Measurements from ENCODE around the gene SPRED3. TPM values are rescaled to one million over a fixed set of nuclear protein-coding genes. Genes with fewer than 3 reads are reported as not detected.

SPRED3 gene
- total RNA-seq, 4 donors from 2014 or later, result 0.22 to 1.1 TPM; not detected in 2

GRCh38 chr19:38417544-38418506 lies 29.3 kb downstream of the SPRED3 start:
- TF ChIP-seq CTCF (IDR thresholded peaks at IDR 0.05; ENCODE audit: low read depth), result no peak

DNA sequence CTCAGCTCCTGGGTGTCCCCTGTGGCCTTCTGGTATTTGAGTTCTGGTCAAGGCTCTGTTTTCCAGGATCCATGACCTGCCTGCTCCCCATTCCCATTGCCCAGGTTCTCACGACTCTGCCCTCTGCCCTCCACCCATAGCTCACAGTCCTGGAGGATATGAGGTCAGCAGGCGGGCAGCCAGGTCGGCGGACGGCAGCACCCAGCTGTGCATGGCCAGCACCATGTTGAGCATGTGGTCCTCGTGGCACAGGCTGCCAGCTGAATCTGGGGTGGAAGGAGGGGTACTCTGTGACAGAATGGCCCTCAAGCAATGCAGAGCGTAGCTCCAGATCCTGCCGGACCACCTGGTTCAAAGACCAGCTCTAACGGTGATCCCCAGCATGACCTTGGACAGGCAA lies 32.4 kb downstream of the SPRED3 start:
- no peak for TF ChIP-seq CTCF (IDR thresholded peaks at IDR 0.05; ENCODE audit: low read depth)

DNA sequence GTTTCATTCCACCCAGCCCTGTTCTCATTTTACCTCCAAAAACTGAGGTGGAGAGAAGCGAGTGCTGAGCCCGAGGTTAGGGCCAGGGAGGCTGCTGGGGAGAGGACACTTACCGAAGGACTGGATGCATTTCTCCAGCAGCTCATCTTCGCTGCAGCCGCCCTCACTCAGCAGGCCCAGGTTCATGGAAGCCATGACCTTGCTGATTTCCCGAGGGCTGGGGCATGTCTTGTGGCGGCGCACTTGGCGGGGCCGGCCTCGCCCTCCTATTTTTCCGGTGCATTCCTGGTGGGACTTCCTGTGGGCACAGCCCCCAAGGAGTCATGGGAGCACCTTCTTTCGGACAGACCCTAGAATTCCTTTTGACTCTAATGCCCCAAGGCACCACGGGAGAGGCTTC lies 33.4 kb downstream of the SPRED3 start:
- no peak for TF ChIP-seq CTCF (IDR thresholded peaks at IDR 0.05; ENCODE audit: low read depth)

- TF ChIP-seq CTCF (IDR thresholded peaks at IDR 0.05; ENCODE audit: low read depth), result no peak
These were observed 33.9 kb downstream of the SPRED3 start for GRCh38 chr19:38422438-38422837.

- no peak for TF ChIP-seq CTCF (IDR thresholded peaks at IDR 0.05; ENCODE audit: low read depth)
These were observed 35.8 kb downstream of the SPRED3 start for GRCh38 chr19:38424272-38424671.

DNA sequence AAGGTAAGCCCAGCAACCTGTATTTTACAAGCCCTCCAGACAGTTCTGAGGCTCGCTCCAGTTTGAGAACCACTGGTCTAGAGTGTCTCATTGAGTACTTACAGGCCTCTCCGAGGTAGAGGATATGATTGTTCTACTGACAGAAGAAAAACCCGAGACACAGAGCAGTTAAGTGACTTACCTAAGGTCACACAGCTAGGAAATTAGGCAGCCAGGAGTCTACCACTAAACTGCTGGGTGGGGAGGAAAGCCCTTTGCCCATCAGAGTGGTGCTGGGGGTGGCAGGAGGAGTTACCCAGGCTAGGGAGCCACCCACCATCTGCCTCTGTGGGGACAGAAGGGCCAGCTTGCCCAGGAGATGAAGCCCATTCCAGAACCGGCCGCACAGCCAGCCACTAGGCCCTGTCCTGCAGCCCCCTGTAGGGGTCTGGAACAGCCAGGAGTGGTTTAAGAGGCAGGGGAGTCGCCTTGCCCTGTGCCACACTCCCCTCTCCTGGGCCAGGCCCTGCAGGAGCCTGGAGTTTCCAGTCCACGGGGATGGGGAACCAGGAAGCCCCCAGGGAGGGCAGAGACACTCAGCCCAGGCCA lies 36.8 kb downstream of the SPRED3 start:
- TF ChIP-seq CTCF (IDR thresholded peaks at IDR 0.05; ENCODE audit: low read depth), result no peak

- no peak for TF ChIP-seq CTCF (IDR thresholded peaks at IDR 0.05; ENCODE audit: low read depth)
These were observed 37.4 kb downstream of the SPRED3 start, which contains the start of gene RASGRP4 for GRCh38 chr19:38425810-38426466. Gene RASGRP4 (minus strand): TSS chr19:38426219. CDS start chr19:38426091, 128 bp downstream.

Measured in subcutaneous adipose tissue (tissue), 4 donors.